A673 (cell line): Measurements from ENCODE around the gene GGA1.

ENCODE experiments used
- EZH2 ChIP-seq: fragments of 200-600 bp; sonication (generic); IDR thresholded peaks from 2 replicates; pipeline ENCODE4 v1.6.1; 2017; ENCODE audit warnings: borderline replicate concordance, low read depth, mild to moderate bottlenecking, mixed read lengths, antibody characterized with exemption, low read length; ENCODE audit not compliant: poor library complexity, severe bottlenecking
- TF ChIP-seq, protein P1 (sequence below): fragments of 300-800, 200-600 bp; sonication (generic); conservative IDR thresholded peaks from 2 replicates; pipeline ENCODE4 v1.5.1; 2017; ENCODE audit warnings: low read depth, mild to moderate bottlenecking, antibody characterized with exemption, low read length, moderate library complexity, mixed read lengths

DNA sequence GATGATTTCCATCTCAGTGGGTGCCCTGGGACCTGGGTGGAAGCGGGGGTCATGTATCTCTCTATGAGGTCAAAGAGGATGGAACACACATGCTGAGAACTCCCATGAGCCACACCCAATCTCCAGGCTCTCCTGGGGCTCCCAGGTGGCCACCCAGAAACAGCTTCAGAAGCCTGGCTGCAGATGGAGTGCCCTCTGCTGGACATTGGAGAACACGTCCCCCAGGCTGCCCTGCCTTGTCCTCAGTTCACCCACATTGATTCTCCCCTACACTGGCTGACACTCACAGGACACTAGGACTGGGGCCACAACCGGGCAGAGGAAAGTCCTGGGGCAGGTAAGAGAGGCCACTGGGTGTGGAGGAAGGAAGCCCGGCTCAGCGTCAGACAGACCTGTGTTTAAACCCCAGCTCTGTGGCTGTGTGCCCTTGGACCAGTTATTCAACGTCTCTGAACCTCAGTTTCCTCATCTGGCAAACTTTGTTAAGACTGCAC lies 73.0 kb downstream of the GGA1 start:
- TF ChIP-seq, protein P1, sequence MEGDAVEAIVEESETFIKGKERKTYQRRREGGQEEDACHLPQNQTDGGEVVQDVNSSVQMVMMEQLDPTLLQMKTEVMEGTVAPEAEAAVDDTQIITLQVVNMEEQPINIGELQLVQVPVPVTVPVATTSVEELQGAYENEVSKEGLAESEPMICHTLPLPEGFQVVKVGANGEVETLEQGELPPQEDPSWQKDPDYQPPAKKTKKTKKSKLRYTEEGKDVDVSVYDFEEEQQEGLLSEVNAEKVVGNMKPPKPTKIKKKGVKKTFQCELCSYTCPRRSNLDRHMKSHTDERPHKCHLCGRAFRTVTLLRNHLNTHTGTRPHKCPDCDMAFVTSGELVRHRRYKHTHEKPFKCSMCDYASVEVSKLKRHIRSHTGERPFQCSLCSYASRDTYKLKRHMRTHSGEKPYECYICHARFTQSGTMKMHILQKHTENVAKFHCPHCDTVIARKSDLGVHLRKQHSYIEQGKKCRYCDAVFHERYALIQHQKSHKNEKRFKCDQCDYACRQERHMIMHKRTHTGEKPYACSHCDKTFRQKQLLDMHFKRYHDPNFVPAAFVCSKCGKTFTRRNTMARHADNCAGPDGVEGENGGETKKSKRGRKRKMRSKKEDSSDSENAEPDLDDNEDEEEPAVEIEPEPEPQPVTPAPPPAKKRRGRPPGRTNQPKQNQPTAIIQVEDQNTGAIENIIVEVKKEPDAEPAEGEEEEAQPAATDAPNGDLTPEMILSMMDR, result peak; percentile 92
- TF ChIP-seq EZH2, result no peak
